MM.1S (cell line): ENCODE measurements around the gene SUFU.

Experiments
- DNase-seq: peaks from one replicate; pipeline ENCODE4 v3.0.0-alpha.2; 2015
- H2AFZ ChIP-seq: fragments of 300-600 bp; sonication (generic); 2 replicates; pipeline ENCODE4 v1.6.0; 2016; ENCODE audit warnings: antibody characterized with exemption, low read length
- H3F3A ChIP-seq: fragments of 300-600 bp; sonication (generic); 2 replicates; pipeline ENCODE4 v1.6.1; 2016; ENCODE audit warnings: mild to moderate bottlenecking, antibody characterized with exemption, low read length, moderate library complexity, mixed read lengths; ENCODE audit not compliant: insufficient read depth
- H3K27ac ChIP-seq: fragments of 300-600 bp; sonication (generic); 2 replicates; pipeline ENCODE4 v1.5.1; 2016; ENCODE audit warnings: mild to moderate bottlenecking, low read length
- H3K27me3 ChIP-seq: fragments of 300-600 bp; sonication (generic); replicated peaks from 2 replicates; pipeline ENCODE4 v1.6.0; 2016; ENCODE audit warnings: low read length; ENCODE audit not compliant: insufficient read depth
- H3K36me3 ChIP-seq: fragments of 300-600 bp; sonication (generic); replicated peaks from 2 replicates; pipeline ENCODE4 v1.6.1; 2016; ENCODE audit warnings: mild to moderate bottlenecking, low read length, mixed read lengths; ENCODE audit not compliant: insufficient read depth
- H3K4me1 ChIP-seq: fragments of 300-600 bp; sonication (generic); 2 replicates; pipeline ENCODE4 v1.6.1; 2016; ENCODE audit warnings: low read length, mixed read lengths
- H3K4me2 ChIP-seq: fragments of 300-600 bp; sonication (generic); 2 replicates; pipeline ENCODE4 v1.6.0; 2016; ENCODE audit warnings: low read depth, low read length
- H3K4me3 ChIP-seq: fragments of 300-600 bp; sonication (generic); 2 replicates; pipeline ENCODE4 v1.5.1; 2016; ENCODE audit warnings: low read length, mixed read lengths
- H3K79me2 ChIP-seq: fragments of 300-600 bp; sonication (generic); 2 replicates; pipeline ENCODE4 v1.6.1; 2016; ENCODE audit warnings: mixed run types, low read length, mixed read lengths
- H3K9ac ChIP-seq: fragments of 300-600 bp; sonication (generic); 2 replicates; pipeline ENCODE4 v1.6.1; 2016; ENCODE audit warnings: low read length, mixed read lengths
- H3K9me2 ChIP-seq: fragments of 300-600 bp; sonication (generic); replicated peaks from 2 replicates; pipeline ENCODE4 v1.6.1; 2016; ENCODE audit warnings: mild to moderate bottlenecking, low read length, mixed read lengths; ENCODE audit not compliant: insufficient read depth
- H3K9me3 ChIP-seq: fragments of 300-600 bp; sonication (generic); replicated peaks from 2 replicates; pipeline ENCODE4 v1.6.1; 2016; ENCODE audit warnings: mild to moderate bottlenecking, low read length, mixed read lengths; ENCODE audit not compliant: insufficient read depth
- H4K20me1 ChIP-seq: fragments of 300-600 bp; sonication (generic); 2 replicates; pipeline ENCODE4 v1.6.1; 2016; ENCODE audit warnings: mild to moderate bottlenecking, low read length, moderate library complexity, mixed read lengths; ENCODE audit not compliant: insufficient read depth
- CTCF ChIP-seq: fragments of 300-600 bp; sonication (generic); IDR thresholded peaks from 2 replicates; pipeline ENCODE4 v1.5.1; 2016; ENCODE audit warnings: antibody characterized with exemption, low read length, mixed read lengths
- EZH2 ChIP-seq: fragments of 300-600 bp; sonication (generic); optimal IDR thresholded peaks from 2 replicates; pipeline ENCODE3; 2017; ENCODE audit warnings: low read depth, mild to moderate bottlenecking, antibody characterized with exemption, low read length, mixed read lengths
- EZH2phosphoT487 ChIP-seq: fragments of 300-600 bp; sonication (generic); IDR thresholded peaks from 2 replicates; pipeline ENCODE4 v1.6.1; 2018; ENCODE audit warnings: antibody characterized with exemption, low read length

Gene SUFU

GRCh38 chr10:102630663-102631062 is 126.9 kb downstream of the SUFU start:
- no peak overlapping the region for H3K27ac ChIP-seq
- no peak overlapping the region for H3K4me3 ChIP-seq
- no peak overlapping the region for H3K9ac ChIP-seq
- H3F3A ChIP-seq, result no peaks in the 10 kb centered on the region
- no peak for TF ChIP-seq CTCF
- TF ChIP-seq EZH2phosphoT487, result no peak
- TF ChIP-seq EZH2, result no peak
- DNase-seq, result no peak
- no peaks in the 10 kb centered on the region for H3K4me1 ChIP-seq
- no peaks in the 10 kb centered on the region for H3K27me3 ChIP-seq
- no peaks in the 10 kb centered on the region for H3K36me3 ChIP-seq
- no peaks in the 10 kb centered on the region for H4K20me1 ChIP-seq
- H3K9me3 ChIP-seq, result no peaks in the 10 kb centered on the region
- no peak overlapping the region for H2AFZ ChIP-seq
- no peaks in the 10 kb centered on the region for H3K79me2 ChIP-seq
- no peaks in the 10 kb centered on the region for H3K9me2 ChIP-seq
- H3K4me2 ChIP-seq, result no peak overlapping the region

GRCh38 chr10:102631525-102632393 is 128.0 kb downstream of the SUFU start:
- H3K79me2 ChIP-seq, result no peaks in the 10 kb centered on the region
- H3K9ac ChIP-seq, result no peak overlapping the region
- no peaks in the 10 kb centered on the region for H3K9me3 ChIP-seq
- TF ChIP-seq EZH2phosphoT487 (no peak), EZH2 (no peak), CTCF (no peak)
- no peak for DNase-seq
- no peaks in the 10 kb centered on the region for H3K4me1 ChIP-seq
- no peak overlapping the region for H3K4me2 ChIP-seq
- no peaks in the 10 kb centered on the region for H4K20me1 ChIP-seq
- H3K36me3 ChIP-seq, result no peaks in the 10 kb centered on the region
- H3K27me3 ChIP-seq, result no peaks in the 10 kb centered on the region
- H3K4me3 ChIP-seq, result no peak overlapping the region
- H3K27ac ChIP-seq, result no peak overlapping the region
- no peaks in the 10 kb centered on the region for H3K9me2 ChIP-seq
- H2AFZ ChIP-seq, result no peak overlapping the region
- H3F3A ChIP-seq, result no peaks in the 10 kb centered on the region

GRCh38 chr10:102632394-102633111 is 128.8 kb downstream of the SUFU start:
- Histone ChIP-seq H3K4me3 (no peak overlapping the region), H3K79me2 (no peaks in the 10 kb centered on the region), H3K4me2 (no peak overlapping the region), H3K27ac (no peak overlapping the region), H3K9me3 (no peaks in the 10 kb centered on the region), H3K36me3 (no peaks in the 10 kb centered on the region), H4K20me1 (no peaks in the 10 kb centered on the region), H3K9ac (no peak overlapping the region), H2AFZ (no peak overlapping the region), H3K4me1 (no peaks in the 10 kb centered on the region), H3F3A (no peaks in the 10 kb centered on the region), H3K9me2 (no peaks in the 10 kb centered on the region), H3K27me3 (no peaks in the 10 kb centered on the region)
- no peak for DNase-seq
- TF ChIP-seq CTCF (no peak), EZH2phosphoT487 (no peak), EZH2 (no peak)
